GM21619 (cell line): ENCODE measurements around the gene CYLD.
A peak's percentile ranks its signal among the peaks of the same experiment; 100 is the strongest.

Experiments used
- ATAC-seq: cut with Tn5 transposase; IDR thresholded peaks from one replicate; pipeline ENCODE4 v1.9.1; 2021; ENCODE audit not compliant: unreplicated experiment

CYLD gene

DNA sequence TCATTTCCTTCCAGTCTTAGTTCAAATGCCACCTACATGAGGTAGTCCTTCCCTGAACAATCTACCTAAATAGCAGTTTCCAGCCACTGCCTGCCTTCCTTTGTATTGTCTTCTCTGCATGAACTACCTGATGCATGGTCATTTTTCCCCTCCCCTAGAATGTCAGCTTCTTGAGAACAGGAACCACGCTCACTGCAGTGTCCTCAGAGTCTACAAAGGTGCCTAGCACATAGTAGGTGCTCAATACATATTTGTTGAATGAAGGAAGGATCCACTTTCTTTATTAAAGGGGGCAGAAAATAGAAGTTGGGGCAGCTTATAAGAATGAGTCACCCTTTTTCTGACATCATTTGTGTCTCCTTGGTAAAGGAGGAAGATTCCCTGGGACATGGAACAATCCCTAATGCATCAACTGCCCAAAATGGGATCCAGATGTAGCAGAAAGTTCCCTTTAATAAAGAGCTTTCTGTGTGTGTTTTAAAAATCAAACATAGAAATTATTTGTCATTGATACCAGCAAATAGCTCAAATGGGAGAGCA, 4.4 kb upstream of the CYLD start:
- no peak for ATAC-seq

DNA sequence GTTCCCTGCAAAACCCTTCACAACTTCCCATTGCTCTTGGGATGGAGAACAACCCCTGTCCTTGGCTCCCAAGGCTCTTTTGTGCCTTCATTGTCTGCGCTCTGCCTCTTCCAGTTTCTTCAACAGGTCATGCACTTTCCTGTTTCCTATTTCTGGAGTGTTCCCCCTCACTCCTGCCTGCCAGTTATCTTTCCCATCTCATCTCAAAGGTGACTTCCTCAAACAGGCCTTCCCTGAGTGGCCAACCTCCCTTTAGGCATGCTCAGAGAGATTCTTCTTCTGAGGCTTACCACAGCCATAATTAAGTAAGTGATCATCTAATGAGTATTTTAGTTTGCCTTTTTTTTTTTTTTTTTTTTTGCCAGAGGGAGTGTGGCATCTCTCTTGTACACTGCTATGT, 2.9 kb upstream of the CYLD start:
- ATAC-seq = no peak

DNA sequence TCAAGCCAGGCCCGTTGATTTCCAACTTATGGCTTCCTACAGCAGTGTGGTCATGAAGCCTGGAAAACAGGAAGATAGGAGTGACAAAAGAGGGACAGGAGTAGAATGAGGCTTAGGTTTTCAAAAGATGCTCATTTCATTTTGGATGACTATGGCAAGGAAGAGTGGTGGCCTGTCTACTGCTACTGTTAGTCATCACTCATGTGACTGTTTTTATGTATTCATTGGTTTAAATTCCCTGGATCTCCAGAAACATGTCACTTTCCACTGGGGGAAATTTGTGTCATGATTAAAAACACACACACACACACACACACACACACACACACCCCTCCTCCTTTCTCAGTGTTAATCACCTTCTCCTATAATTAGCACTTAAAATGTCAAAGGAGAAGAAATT, 1.1 kb upstream of the CYLD start:
- ATAC-seq = no peak

DNA sequence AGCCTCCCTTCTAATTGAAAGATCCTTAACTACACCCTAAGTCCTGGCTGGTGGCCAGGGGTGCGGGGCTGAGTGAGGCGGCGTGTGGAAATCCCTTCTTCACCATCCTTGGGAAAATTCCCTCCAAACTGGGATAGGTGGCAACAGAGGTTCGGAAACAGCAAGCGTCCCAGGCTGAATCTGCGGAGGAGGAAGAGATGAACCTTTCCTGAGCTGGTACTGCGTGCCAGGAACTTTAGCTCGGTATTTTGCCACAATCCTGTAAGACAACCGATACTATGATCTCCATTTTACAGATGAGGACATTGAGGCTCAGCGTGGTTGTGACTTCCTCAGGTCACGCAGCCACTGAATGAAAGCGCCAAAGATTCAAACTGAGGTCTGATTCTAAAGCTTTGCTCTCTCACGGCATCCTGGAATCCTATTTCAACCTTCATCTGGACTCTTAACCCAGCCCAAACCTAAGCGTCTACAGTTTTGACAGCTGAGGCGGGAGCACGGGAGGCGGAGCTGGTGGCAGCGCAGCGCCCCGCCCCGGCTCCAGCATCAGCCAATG, 583 bp upstream of the CYLD start:
- peak; percentile 2 for ATAC-seq

DNA sequence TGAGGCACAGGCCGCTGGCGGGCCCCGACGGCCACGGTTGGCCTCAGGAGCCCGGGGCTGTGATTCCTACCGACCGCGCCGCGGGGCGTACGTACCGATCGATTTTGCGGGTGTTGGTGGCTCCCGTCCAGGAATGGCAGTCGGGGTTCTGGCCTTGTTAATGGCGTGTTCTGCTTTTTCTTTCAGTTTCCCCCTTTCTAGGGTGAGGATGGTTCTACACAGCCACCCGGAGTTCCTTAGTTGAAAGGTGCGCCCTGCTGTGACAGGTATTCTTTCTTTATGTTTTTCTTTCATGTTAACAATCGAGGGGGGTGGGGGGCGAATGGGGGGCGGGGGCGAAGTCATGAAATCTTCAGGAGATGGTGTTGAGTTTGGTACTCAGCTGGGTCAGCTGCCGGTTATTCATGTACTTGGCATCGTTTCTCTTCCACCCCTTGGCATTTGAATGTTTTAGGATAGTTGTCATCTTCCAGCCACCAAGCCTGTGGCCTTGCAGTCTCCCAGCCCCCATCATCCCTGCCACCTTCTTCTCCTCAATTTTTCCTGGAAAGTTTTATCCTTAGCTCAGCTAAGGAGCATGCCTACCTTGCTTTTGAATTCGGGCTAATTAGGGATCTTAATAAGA, 802 bp downstream of the CYLD start:
- ATAC-seq = no peak

DNA sequence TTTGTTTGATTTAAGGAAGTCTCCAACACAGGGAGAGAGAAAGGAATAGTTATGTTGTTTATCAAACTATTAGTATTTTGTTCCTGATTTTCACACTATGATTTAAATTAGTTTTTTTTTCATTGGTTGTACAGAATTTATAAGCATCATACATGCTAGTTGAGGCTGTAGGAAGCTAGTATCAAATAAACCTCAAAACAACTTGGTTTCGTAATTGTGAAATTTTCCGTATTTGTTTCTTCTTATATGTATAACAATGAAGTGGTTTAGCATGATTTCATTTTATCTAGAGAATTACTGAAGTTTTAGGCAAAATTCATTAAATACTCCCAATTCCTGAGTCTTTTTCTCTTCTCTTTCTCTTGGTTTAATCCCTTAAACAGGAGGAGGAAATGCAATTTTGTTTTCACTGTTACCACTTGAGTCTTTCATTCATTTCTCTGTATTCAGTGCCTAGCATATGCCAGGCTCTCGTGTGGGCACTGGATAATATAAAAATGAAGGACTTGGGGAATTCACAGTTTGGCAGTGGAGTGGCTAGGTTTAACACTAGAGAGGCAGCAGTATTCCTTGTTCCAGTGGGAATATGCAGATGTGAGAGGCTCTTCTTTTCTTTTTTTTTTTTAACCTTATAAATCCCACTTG, 1.8 kb downstream of the CYLD start:
- no peak for ATAC-seq

DNA sequence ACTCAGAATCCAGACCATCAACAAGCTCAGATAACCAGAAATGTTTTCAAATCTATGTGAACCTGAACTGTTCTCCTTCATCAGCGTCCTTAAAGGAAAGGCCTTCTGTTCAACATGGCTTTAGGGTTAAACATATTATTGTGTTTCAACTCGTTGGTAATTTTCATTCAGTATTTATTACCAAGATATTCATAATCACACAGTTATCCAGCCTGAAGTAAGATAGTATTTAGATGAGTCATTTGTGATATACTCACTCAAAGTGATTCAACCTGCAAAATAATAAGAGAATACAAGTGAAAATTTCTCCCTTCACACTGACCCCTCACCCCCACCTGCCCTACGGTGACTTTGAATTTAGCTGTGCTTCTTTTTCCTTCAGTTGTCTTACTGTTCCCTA, 3.0 kb downstream of the CYLD start:
- ATAC-seq = no peak

DNA sequence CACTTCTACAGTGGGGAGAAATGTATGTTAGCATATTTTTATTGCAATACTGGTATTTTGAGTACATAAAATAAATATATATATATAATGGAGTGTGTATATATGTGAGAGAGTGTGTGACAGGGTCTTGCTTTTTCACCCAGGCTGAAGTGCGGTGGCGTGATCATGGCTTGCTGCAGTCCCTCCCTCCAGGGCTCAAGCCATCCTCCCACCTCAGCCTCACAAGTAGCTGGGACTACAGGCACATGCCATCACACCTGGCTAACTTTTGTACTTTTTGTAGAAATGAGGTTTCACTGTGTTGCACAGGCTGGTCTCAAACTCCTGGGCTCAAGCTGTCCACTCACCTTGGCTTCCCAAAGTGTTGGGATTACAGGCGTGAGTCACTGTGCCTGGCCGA, 4.1 kb downstream of the CYLD start:
- no peak for ATAC-seq

DNA sequence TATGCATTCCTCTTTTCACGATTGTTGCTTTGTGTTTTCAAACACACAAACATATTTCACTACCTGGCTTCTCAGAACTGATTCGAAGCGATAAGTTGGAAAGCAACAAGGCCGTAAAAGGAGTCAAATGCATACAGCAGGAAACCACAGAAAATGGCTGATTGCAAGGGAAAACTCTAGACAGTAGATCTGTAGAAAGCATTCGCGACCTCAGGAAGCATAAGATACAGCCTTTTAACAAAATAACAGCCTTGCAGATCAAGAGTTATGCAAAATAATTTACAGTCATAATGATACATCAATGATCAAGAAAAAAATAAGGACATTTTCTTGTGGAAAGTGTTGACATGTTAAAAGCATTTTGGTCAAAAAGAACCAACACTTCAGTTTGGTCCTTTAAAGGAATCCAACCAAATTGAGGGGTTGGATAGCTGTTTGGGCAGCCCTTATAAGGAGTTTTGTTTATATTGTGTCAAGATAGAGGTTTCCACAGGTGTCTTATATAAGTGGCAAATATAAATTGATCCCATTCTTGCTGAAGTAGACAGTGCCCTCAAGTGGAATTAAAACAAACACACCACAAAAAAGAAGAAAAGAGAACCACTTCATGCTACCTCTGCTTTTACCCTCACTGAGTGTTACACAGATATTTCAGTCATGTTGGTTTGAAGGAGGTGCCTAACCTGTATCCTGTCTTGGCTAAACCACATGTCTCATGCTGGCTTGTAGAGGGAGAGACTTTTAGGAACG, 5.5 kb downstream of the CYLD start:
- peak; percentile 55 for ATAC-seq

DNA sequence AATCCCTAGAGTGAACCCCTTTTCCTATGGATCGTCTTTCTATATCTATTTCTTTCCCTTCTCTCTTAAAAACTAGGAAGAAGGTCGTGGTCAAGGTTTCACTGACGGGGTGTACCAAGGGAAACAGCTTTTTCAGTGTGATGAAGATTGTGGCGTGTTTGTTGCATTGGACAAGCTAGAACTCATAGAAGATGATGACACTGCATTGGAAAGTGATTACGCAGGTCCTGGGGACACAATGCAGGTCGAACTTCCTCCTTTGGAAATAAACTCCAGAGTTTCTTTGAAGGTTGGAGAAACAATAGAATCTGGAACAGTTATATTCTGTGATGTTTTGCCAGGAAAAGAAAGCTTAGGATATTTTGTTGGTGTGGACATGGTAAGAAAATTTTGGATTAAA, 9.6 kb downstream of the CYLD start:
- no peak for ATAC-seq

DNA sequence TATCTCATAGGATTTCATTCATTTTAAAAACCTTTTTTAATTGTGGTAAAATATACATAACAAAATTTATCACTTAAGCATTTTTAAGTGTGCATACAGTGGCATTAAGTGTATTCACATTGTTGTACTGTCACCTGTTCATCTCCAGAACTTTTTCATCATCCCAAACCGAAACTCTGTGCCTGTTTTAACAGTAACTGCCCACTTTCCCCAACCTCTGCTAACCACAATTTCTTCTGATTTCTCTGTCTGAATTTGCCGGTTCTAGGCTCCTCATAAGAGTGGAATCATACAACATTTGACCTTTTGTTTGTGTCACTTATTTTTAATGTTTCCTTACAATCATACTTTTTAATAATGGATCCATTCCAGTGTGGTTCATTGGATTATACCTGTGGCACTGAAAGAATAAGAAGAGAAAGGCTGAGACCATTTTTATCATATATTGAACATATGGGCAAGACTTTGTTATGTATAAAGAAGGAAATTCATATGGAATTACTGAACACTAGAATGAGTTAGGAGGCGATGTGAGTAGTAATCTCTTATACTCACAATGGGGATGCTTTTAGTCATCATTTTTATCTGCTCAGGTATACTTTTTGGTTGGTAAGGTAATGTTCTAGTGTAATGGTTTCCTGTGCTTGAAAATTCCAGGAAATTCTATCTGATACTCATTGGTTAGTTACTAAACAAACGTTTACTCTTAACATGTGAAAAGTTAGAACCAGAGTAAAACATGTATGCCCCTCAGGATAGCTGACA, 10.8 kb downstream of the CYLD start:
- no peak for ATAC-seq

DNA sequence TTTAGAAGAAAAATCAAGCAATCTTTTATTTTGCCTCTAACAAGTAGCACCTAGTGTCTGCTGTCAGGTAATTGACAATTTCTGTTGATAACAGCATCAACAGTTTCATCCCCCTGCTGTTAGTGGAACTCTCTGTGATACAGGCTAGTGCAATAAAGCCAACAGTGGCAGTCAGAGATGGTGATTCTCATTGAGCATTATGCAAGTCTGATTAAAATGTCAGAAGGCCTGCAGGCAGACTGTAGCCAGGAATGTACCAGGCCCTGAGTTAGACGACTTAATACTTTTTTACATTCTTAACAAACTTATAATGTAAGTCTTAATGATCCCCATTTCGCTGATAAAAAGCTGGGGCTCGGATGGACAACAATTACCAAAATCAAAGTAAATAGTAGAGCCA, 14.6 kb downstream of the CYLD start:
- ATAC-seq = no peak

DNA sequence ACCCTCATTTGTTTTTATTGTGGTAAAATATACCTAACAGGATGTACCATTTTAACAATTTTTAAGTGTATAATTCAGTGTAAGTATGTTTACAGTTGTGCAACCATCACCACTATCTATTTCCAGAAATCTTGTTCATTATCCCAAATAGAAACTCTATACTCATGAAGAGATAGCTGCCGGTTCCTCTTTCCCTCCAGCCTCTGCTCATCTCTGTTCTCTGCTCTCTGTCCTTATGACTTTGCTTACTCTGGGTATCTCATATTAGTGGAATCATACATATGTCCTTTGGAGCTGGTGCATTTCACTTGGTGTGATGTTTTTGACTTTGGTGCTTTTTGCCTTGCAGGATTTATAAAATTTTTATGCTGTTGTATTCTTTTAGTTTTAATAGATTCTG, 19.4 kb downstream of the CYLD start:
- ATAC-seq = no peak

DNA sequence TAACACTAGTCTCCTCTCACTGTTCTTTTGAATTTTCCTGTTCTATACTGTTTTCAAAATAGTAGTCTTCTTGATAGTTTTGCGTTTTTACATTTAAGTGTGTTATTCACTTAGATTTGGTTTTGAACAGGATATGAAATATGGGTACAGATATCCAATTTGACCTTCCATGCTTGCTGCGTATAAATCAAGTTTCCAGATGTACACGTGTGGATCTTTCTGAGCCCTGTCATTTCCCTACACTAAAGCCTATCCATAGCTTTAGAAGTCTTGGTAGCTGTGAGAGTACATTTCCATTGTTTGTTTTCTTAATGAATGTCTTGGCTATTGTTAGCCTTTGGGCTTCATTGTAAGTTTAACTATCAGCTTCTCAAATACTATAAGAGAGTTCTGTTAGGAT, 20.4 kb downstream of the CYLD start:
- ATAC-seq = no peak

DNA sequence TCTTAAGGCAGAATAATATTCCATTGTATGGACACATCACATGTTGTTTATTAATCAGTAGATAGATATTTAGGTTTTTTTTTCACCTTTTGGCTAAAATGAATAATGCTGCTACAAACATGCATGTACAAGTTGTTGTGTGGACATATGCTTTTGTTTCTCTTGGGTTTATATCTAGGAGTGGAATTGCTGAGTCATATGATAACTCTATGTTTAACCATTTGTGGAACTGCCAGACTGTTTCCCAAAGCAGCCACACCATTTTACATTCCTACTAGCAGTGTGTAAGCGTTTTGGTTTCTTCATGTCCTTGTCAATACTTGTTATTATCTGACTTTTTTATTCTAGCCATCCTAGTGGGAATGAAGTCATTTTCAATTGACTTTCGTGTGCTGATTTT, 21.3 kb downstream of the CYLD start:
- ATAC-seq = no peak

DNA sequence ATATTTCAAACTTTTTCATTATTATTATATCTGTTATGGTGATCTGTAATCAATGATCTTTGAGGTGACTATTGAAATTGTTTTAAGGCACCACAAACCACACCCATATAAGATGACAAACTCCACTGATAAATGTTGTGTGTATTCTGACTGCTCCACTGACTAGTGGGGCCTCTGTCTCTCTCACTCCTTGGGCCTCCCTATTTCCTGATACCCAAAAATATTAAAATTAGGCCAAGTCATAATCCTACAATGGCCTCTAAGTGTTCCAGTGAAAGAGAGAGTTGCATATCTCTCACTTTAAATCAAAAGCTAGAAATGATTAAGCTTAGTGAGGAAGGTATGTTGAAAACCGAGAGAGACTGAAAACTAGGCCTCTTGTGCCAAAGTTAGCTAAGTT, 23.4 kb downstream of the CYLD start:
- no peak for ATAC-seq

DNA sequence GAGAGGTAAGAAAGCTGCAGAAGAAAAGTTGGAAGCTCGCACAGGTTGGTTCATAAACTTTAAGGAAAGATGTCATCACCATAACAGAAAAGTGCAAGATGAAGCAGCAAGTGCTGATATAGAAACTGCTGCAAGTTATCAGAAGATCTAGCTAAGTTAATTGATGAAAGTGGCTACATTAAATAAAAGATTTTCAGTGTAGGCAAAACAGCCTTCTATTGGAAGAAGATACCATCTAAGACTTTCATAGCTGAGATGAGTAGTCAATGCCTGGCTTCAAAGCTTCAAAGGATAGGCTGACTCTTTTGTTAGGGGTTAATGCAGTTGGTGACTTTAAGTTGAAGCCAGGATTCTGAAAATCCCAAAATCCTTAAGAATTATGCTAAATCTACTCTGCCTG, 24.0 kb downstream of the CYLD start:
- ATAC-seq = no peak

DNA sequence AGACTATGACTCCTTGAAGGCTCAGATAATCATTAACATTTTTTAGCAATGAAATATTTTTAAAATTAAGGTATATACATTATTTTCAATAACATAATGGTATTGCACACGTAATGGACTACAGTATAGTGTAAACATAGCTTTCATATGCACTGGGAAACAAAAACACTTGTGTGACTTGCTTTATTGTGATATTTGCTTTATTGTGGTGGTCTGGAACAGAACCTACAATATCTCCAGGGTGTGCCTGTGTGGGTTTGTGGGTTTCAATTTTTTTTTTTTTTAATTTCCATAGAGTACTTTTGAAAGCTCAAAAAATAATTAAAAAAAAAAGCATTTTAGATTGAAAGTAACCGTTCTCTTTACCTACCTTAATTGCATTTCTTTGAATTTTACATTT, 25.3 kb downstream of the CYLD start:
- ATAC-seq = no peak

DNA sequence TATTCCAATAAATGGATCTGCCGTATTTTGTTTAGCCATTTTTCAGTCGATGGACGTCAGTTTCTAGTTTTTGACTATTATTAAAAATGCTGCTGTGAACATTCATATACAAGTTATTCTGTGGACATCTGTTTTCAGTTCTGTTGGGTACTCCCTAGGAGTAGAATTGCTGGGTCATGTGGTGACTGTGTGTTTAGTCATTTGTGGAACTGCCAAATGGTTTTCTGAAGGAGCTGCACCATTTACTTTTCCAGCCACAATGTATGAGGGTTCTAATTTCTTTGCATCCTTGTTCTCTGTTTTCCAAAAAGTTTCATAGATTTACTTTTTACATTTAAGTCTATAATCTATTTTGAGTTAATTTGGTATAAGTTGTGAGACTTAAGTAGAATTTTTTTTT, 29.5 kb downstream of the CYLD start:
- ATAC-seq = no peak

DNA sequence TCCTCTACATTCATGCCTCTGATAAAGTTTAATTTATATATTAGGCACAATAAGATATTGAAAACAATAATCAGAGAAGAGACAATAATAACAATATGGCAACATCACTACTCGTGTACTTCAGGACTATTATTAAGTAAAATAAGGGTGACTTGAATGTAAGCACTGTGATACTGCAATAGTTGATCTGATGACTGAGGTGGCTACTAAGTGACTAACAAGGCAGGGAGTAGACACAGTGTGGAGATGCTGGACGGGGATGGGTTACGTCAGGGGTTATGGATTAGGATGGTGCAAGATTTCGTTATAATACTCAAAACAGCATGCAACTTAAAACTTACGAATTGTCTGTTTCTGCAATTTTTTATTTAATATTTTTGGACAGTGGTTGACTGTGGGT, 32.5 kb downstream of the CYLD start:
- no peak for ATAC-seq

DNA sequence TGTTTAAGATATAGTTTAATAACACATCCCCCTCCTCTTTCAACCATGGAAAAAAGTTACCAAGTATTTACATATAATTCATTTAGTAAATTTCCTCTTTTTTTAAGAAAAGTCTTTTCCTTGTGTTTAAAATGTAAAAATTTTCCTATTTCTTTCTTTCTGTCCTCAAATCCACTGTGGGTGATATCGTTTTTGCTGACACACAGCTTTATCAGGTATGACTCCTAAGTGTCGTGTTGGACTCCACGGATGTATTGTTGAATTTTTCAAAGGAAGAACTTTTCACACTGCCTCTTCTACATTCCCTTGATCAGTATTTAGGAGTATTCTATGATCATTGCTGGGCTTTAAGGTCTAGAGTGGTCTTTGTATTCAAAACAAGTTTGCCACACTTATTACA, 33.1 kb downstream of the CYLD start:
- no peak for ATAC-seq
